Bronchial smooth muscle cell (primary cell): ENCODE results near the gene SBK2. TPM values are rescaled to one million over a fixed set of nuclear protein-coding genes. Genes with fewer than 3 reads are reported as not detected.

Experiments
- total RNA-seq: library from RNA; depleted of rRNA; stranded (reverse); fragments of >200 nt; gene quantifications from 2 replicates; pipeline ENCODE4 v1.2.1, GENCODE V29; 2014

The SBK2 gene, protein sequence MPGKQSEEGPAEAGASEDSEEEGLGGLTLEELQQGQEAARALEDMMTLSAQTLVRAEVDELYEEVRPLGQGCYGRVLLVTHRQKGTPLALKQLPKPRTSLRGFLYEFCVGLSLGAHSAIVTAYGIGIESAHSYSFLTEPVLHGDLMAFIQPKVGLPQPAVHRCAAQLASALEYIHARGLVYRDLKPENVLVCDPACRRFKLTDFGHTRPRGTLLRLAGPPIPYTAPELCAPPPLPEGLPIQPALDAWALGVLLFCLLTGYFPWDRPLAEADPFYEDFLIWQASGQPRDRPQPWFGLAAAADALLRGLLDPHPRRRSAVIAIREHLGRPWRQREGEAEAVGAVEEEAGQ
- total RNA-seq, result not detected in 2 replicates

DNA sequence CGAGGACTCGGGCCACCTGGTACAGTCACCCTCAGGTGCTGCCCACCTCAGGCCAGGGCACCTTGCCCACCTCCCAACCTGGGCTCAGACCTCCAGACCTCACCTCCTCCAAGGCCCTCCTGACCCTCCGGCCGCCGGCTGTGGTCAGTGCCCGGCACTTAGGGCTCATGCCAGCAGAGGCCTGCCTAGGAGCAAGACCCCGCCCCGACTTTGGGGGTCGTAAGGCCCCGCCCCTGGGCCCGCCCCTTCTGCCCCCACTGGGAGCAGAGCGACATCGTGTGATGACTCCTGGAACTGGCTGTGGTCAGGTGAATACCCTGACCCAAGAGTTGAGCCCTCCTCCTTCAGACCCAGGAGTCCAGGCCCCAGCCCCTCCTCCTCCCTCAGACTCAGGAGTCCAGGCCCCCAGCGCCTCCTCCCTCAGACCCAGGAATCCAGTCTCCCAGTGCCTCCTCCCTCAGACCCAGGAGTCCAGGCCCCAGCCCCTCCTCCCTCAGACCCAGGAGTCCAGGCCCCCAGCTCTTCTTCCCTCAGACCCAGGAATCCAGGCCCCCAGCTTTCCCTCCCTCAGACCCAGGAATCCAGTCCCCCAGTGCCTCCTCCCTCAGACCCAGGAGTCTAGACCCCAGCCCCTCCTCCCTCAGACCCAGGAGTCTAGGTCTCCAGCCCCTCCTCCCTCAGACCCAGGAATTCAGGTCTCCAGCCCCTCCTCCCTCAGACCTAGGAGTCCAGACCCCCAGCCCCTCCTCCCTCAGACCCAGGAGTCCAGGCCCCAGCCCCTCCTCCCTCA lies at the start of gene SBK2:
TSS of gene SBK2 (minus strand) at position 183 of the 790 bp plus-strand sequence. CDS start 839 bp downstream, outside the sequence.

GRCh38 chr19:55580628-55581144 lies 43.8 kb upstream of the SBK2 start, which contains the start of gene ZNF579:
Gene ZNF579 (minus strand): TSS chr19:55580848. CDS start chr19:55579639, 1,209 bp downstream.

DNA sequence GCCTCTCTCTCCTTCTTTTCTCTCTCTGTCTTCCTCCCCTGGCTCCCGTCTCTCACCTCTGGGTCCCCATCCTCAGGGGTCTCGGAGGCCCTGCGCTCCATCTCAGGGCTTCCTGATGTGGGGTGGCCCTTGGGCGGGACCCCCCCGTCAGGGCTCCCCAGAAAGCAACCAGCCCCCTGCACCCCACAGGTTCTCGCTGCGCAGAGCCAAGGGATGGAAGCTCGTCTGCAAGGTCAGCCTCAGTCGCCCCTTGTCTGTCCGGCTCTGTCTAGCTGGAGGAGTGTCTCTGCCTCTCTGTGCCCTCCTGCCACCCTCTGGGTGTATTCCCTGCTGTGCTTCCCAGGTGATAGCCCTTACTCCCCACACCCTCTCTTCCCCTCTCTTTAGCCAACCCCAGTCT lies 8.5 kb upstream of the SBK2 start, which contains the start of gene SBK3:
TSS of gene SBK3 (minus strand) at position 101 of the 400 bp plus-strand sequence. CDS start at position 101, 0 bp downstream.

DNA sequence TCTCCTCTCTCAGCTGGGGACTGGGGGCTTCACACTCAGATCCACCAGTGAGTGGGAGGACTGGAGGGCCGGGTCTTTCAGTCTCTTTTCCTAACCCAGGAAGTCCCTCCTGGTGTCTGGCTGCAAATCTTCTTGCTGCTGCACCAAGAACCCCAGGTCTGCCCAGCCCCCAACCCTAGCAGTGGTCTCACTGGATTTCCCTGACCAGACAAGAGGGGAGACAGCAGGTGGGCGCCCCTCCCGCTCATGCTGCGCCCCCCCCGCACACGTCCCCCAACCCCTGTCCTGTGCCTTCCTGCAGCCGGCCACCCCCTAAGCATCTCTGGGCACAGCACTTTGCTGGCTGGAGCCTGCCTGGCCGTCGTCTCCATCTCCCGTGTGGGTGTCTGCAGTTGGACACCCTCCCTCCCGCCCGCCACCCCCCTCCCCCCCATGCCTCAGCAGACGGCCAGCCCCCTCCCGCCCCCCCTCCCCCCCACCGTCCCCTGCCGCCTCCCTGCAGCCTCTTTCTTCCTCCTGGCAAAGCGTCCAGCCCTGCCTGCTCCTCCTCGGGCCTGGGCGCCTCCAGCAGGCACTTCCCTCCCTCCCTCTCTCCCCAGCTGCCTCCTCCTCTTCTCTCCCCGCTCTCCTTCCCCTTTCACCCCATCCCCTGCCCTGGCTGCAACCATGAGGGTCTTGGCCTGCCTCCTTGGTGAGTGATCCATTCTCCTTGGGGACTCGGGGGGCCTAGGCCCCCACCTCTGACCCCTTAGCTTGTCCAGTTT lies 48.8 kb downstream of the SBK2 start, which contains the start of gene SSC5D:
TSS of gene SSC5D (plus strand) at position 513 of the 764 bp plus-strand sequence. CDS start at position 667, 154 bp downstream.

GRCh38 chr19:55484593-55485438 lies 52.1 kb downstream of the SBK2 start, which contains the start of gene NAT14:
Gene NAT14 (plus strand): TSS chr19:55485188. CDS start chr19:55485709, 521 bp downstream.

Other genes with a start within 250 kb of the SBK2 start
- not detected in 2 replicates for gene TMEM150B, start 211.8 kb downstream of the SBK2 start, total RNA-seq
- 7.1 and 10.3 TPM in 2 replicates for gene KMT5C, start 197.3 kb downstream of the SBK2 start, total RNA-seq
- 0.16 TPM in 1 of 2 replicates, not detected in the other for gene COX6B2, start 182.4 kb downstream of the SBK2 start, total RNA-seq
- not detected in 2 replicates for gene GARIN5B, start 173.9 kb downstream of the SBK2 start, total RNA-seq
- gene IL11, start 166.7 kb downstream of the SBK2 start, total RNA-seq, result 0.94 and 1.6 TPM in 2 replicates
- 0.47 TPM in 1 of 2 replicates, not detected in the other for gene TMEM190, start 160.3 kb downstream of the SBK2 start, total RNA-seq
- gene TMEM238, start 152.8 kb downstream of the SBK2 start, total RNA-seq, result 0.16 TPM in 1 of 2 replicates, not detected in the other
- gene RPL28, start 151.2 kb downstream of the SBK2 start, total RNA-seq, result 202 and 304 TPM in 2 replicates
- 8.6 and 20.3 TPM in 2 replicates for gene UBE2S, start 129.3 kb downstream of the SBK2 start, total RNA-seq
- not detected in 2 replicates for gene SHISA7, start 93.8 kb downstream of the SBK2 start, total RNA-seq
- 38.8 and 58.3 TPM in 2 replicates for gene ISOC2, start 75.5 kb downstream of the SBK2 start, total RNA-seq
- not detected in 2 replicates for gene C19orf85, start 72.4 kb downstream of the SBK2 start, total RNA-seq
- gene ZNF628, start 60.5 kb downstream of the SBK2 start, total RNA-seq, result 0.47 and 0.69 TPM in 2 replicates
- 9.2 and 16.2 TPM in 2 replicates for gene NAT14, start 51.9 kb downstream of the SBK2 start, total RNA-seq
- 3.9 and 13.1 TPM in 2 replicates for gene SSC5D, start 48.7 kb downstream of the SBK2 start, total RNA-seq
- 0.16 TPM in 1 of 2 replicates, not detected in the other for gene SBK3, start 8.4 kb upstream of the SBK2 start, total RNA-seq
- 1.6 and 2.0 TPM in 2 replicates for gene ZNF579, start 43.7 kb upstream of the SBK2 start, total RNA-seq
- 0.95 and 2.1 TPM in 2 replicates for gene FIZ1, start 62.4 kb upstream of the SBK2 start, total RNA-seq
- 12.1 and 13.2 TPM in 2 replicates for gene ZNF524, start 63.2 kb upstream of the SBK2 start, total RNA-seq
- gene ZNF865, start 68.5 kb upstream of the SBK2 start, total RNA-seq, result 0.34 and 0.63 TPM in 2 replicates
- gene ZNF784, start 87.4 kb upstream of the SBK2 start, total RNA-seq, result 5.0 and 5.8 TPM in 2 replicates
- gene ZNF580, start 103.9 kb upstream of the SBK2 start, total RNA-seq, result 4.4 and 5.7 TPM in 2 replicates
- 29.1 and 32.2 TPM in 2 replicates for gene ZNF581, start 106.5 kb upstream of the SBK2 start, total RNA-seq
- gene CCDC106, start 111.1 kb upstream of the SBK2 start, total RNA-seq, result 3.9 and 7.3 TPM in 2 replicates
- gene U2AF2, start 117.9 kb upstream of the SBK2 start, total RNA-seq, result 72.3 and 77.7 TPM in 2 replicates
- gene EPN1, start 138.1 kb upstream of the SBK2 start, total RNA-seq, result 56.9 and 61.7 TPM in 2 replicates
- not detected in 2 replicates for gene NLRP9, start 201.3 kb upstream of the SBK2 start, total RNA-seq
- gene RFPL4A, start 222.0 kb upstream of the SBK2 start, total RNA-seq, result not detected in 2 replicates
- not detected in 2 replicates for gene RFPL4AL1, start 232.0 kb upstream of the SBK2 start, total RNA-seq